Measurements from ENCODE around the gene RAP2C.

- no peak for TF ChIP-seq POLR2A (IDR thresholded peaks at IDR 0.05; ENCODE audit: low read depth, low read length)
- TF ChIP-seq CTCF (IDR thresholded peaks at IDR 0.05; ENCODE audit: extremely low read depth in 1 of 2, insufficient read depth in 1 of 2, low read depth in 1 of 2, low read length in 2 of 2) = no peak
- no peak for TF ChIP-seq MYC (IDR thresholded peaks at IDR 0.05; ENCODE audit: low read depth, low read length)
- no peak for TF ChIP-seq POLR2AphosphoS5 (IDR thresholded peaks at IDR 0.05; ENCODE audit: insufficient read depth, low read depth, low read length)
- TF ChIP-seq EZH2 (IDR thresholded peaks at IDR 0.05; ENCODE audit: borderline replicate concordance, low read depth, low read length, severe bottlenecking) = no peak
- no peak for TF ChIP-seq GATA2 (IDR thresholded peaks at IDR 0.05; ENCODE audit: insufficient read depth, insufficient read length, low read depth, low read length)
- no peak for TF ChIP-seq JUN (IDR thresholded peaks at IDR 0.05; ENCODE audit: borderline replicate concordance, insufficient read depth, insufficient read length, low read depth)
- no peak for TF ChIP-seq MAX (IDR thresholded peaks at IDR 0.05; ENCODE audit: insufficient read depth, insufficient read length)
- TF ChIP-seq FOS (IDR thresholded peaks at IDR 0.05; ENCODE audit: borderline replicate concordance, insufficient read depth, low read length) = no peak
These were observed 49.7 kb downstream of the RAP2C start for GRCh38 chrX:132169554-132169953.
